GM12878 (cell line): ENCODE measurements around the gene PIEZO2. TPM values are rescaled to one million over a fixed set of nuclear protein-coding genes. Genes with fewer than 3 reads are reported as not detected.

Experiments used
- ASH2L ChIP-seq: fragments of 300-600, 200-600 bp; sonication (generic); IDR thresholded peaks from 2 replicates; pipeline ENCODE4 v1.6.1; 2017; ENCODE audit warnings: low read depth, mild to moderate bottlenecking, borderline replicate concordance
- ATF3 ChIP-seq: IDR thresholded peaks from 2 replicates; pipeline ENCODE4 v1.6.1; 2011; ENCODE audit warnings: low read depth, mild to moderate bottlenecking, low read length, moderate library complexity, borderline replicate concordance; ENCODE audit errors: extremely low read depth
- BCLAF1 ChIP-seq: fragments of 450-650 bp; IDR thresholded peaks from 2 replicates; pipeline ENCODE4 v1.6.1; 2017; ENCODE audit warnings: antibody characterized with exemption, mild to moderate bottlenecking, moderate library complexity
- EP300 ChIP-seq, 2 experiments: fragments of 150-350 bp in 1 of 2; IDR thresholded peaks; 2 replicates each; pipeline ENCODE4 v1.6.1; 2011 to 2012; ENCODE audit warnings: low read depth in 2 of 2, low read length in 2 of 2, borderline replicate concordance in 1 of 2, improper control_type of control experiment in 1 of 2, inconsistent platforms in 1 of 2; ENCODE audit not compliant: control insufficient read depth in 1 of 2
- HCFC1 ChIP-seq: fragments of 150-350 bp; IDR thresholded peaks from 2 replicates; pipeline ENCODE4 v1.6.1; 2014; ENCODE audit warnings: low read length
- IKZF2 ChIP-seq, 2 experiments: fragments of 450-650 bp; IDR thresholded peaks; 2 replicates each; pipeline ENCODE4 v1.6.1; 2017; ENCODE audit warnings: mild to moderate bottlenecking in 2 of 2, moderate library complexity in 2 of 2
- IRF4 ChIP-seq: IDR thresholded peaks from 2 replicates; pipeline ENCODE4 v1.6.1; 2011; ENCODE audit warnings: low read depth, low read length
- KLF5 ChIP-seq: fragments of 450-650 bp; IDR thresholded peaks from 2 replicates; pipeline ENCODE4 v1.6.1; 2014; ENCODE audit warnings: mild to moderate bottlenecking; ENCODE audit not compliant: partially characterized antibody
- PBX3 ChIP-seq: IDR thresholded peaks from 2 replicates; pipeline ENCODE4 v1.6.1; 2011; ENCODE audit warnings: mild to moderate bottlenecking, low read depth, low read length, moderate library complexity; ENCODE audit not compliant: insufficient replicate concordance
- POLR2AphosphoS5 ChIP-seq: IDR thresholded peaks from 2 replicates; pipeline ENCODE4 v1.6.1; 2011; ENCODE audit warnings: mild to moderate bottlenecking, low read length, inconsistent platforms
- PRDM15 ChIP-seq: fragments of 450-650 bp; formaldehyde crosslinking; IDR thresholded peaks from 2 replicates; pipeline ENCODE4 v1.4.0; 2020; ENCODE audit warnings: mild to moderate bottlenecking, moderate library complexity
- RAD51 ChIP-seq: fragments of 450-650 bp; IDR thresholded peaks from 2 replicates; pipeline ENCODE4 v1.6.1; 2016; ENCODE audit warnings: moderate library complexity, mild to moderate bottlenecking, inconsistent platforms
- SIX5 ChIP-seq: IDR thresholded peaks from 2 replicates; pipeline ENCODE4 v1.6.1; 2011; ENCODE audit warnings: mild to moderate bottlenecking, low read depth, low read length, moderate library complexity; ENCODE audit not compliant: severe bottlenecking
- SMAD1 ChIP-seq: fragments of 450-650 bp; IDR thresholded peaks from 2 replicates; pipeline ENCODE4 v1.6.1; 2018; ENCODE audit warnings: mild to moderate bottlenecking, low read depth; ENCODE audit not compliant: partially characterized antibody
- SP1 ChIP-seq: IDR thresholded peaks from one replicate; pipeline ENCODE4 v1.6.1; 2011; ENCODE audit warnings: low read depth, low read length
- SPI1 ChIP-seq: IDR thresholded peaks from 2 replicates; pipeline ENCODE4 v1.6.1; 2011; ENCODE audit warnings: low read depth, mild to moderate bottlenecking, low read length, moderate library complexity, borderline replicate concordance; ENCODE audit not compliant: insufficient read depth
- TAF1 ChIP-seq: IDR thresholded peaks from 2 replicates; pipeline ENCODE4 v1.6.1; 2011; ENCODE audit warnings: mild to moderate bottlenecking, low read depth, low read length, borderline replicate concordance
- TCF3 ChIP-seq: IDR thresholded peaks from 2 replicates; pipeline ENCODE4 v1.6.1; 2012; ENCODE audit warnings: low read depth, mild to moderate bottlenecking, low read length, borderline replicate concordance; ENCODE audit not compliant: insufficient read depth
- polyA plus RNA-seq, 11 experiments: library from polyadenylated mRNA; depleted of rRNA in 4 of 11; unstranded in 6 of 11; stranded (reverse) in 5 of 11; fragments of >200 nt; fragmentation: Nextera tagmentation in 4 of 11; fragmentation: Illumina TruSeq in 1 of 11; extraction: Ambion mirVana in 4 of 11; extraction: Trizol in 1 of 11; gene quantifications; 1 replicate in 1 of 11; 2 replicates in 10 of 11; pipeline versions ENCODE4 v1.2.1 to v1.2.3, GENCODE V29; 2011 to 2016; ENCODE audit warnings: inconsistent platforms in 2 of 11, missing spikeins in 2 of 11, low read depth in 1 of 11
- total RNA-seq, 4 experiments: library from RNA; depleted of rRNA in 3 of 4; stranded (reverse); fragments of >200 nt in 3 of 4; fragmentation: Illumina TruSeq in 1 of 4; extraction: Trizol in 1 of 4; gene quantifications; 2 replicates each; pipeline versions ENCODE4 v1.2.1 to v1.2.3, GENCODE V29; 2013 to 2021

The PIEZO2 gene
- total and polyA plus RNA-seq, 10 of the 15 experiments (the other 5 are each of a cell fraction or from before 2014, with no cell fraction given): 6.7 to 42.3 (median 27.4) TPM

- TF ChIP-seq BCLAF1 (no peak), TCF3 (peak; percentile 91), PBX3 (no peak), ASH2L (no peak), POLR2AphosphoS5 (peak; percentile 56; the same call in 1 of the 2 replicates), SMAD1 (peak; percentile 91), IKZF2 (IDR thresholded peaks at IDR 0.05) (peak; percentile 23 to 57; a peak in 1 of 4 replicates), SPI1 (peak; percentile 27; the same call in 1 of the 2 replicates), IRF4 (no peak), EP300 (IDR thresholded peaks at IDR 0.05; ENCODE audit: borderline replicate concordance in 1 of 2, control insufficient read depth in 1 of 2, low read depth in 2 of 2, low read length in 2 of 2) (peak; percentile 82 to 93; a peak in 3 of 4 replicates), HCFC1 (no peak), PRDM15 (CRISPR knock-in tag) (no peak), TAF1 (peak; percentile 65; the same call in 1 of the 2 replicates), SIX5 (no peak), RAD51 (peak; percentile 35; the same call in 1 of the 2 replicates), KLF5 (peak; percentile 24), SP1 (no peak), ATF3 (no peak)
Measured at GRCh38 chr18:10950876-10951630, 198.3 kb downstream of the PIEZO2 start (continued).
